Astrocyte of the spinal cord (primary cell): ENCODE measurements around the gene PTPA.

ENCODE experiments used
- DNase-seq: peaks from one replicate; pipeline ENCODE4 v3.0.0; 2011; ENCODE audit warnings: low read depth, low spot score
- H3K4me3 ChIP-seq: 2 replicates; pipeline ENCODE4 v1.5.1; 2011; ENCODE audit warnings: low read depth, mild to moderate bottlenecking, low read length, moderate library complexity
- CTCF ChIP-seq: IDR thresholded peaks from 2 replicates; pipeline ENCODE4 v1.5.1; 2012; ENCODE audit warnings: low read depth, mild to moderate bottlenecking, low read length, inconsistent platforms
- in situ Hi-C: cut with HindIII; loops from 2 replicates; pipeline ENCODE4 v1.10.0; 2017; ENCODE audit warnings: low sequenced_read_pairs

PTPA gene

GRCh38 chr9:129076640-129077037, 34.6 kb upstream of the PTPA start:
- DNase-seq: no peak
- TF ChIP-seq CTCF: no peak
- in situ Hi-C loops: no loop called here
- no peak overlapping the region for H3K4me3 ChIP-seq

- no peak overlapping the region for H3K4me3 ChIP-seq
- in situ Hi-C loops: no loop called here
- no peak for DNase-seq
- no peak for TF ChIP-seq CTCF
Measured at GRCh38 chr9:129077236-129077635, 34.0 kb upstream of the PTPA start.

- no peak overlapping the region for H3K4me3 ChIP-seq
- in situ Hi-C loops: no loop called here
- no peak for DNase-seq
- no peak for TF ChIP-seq CTCF
Measured at GRCh38 chr9:129078691-129079503, 32.3 kb upstream of the PTPA start.

GRCh38 chr9:129079829-129080228, 31.4 kb upstream of the PTPA start:
- no peak overlapping the region for H3K4me3 ChIP-seq
- TF ChIP-seq CTCF: no peak
- in situ Hi-C loops: no loop called here
- no peak for DNase-seq

- in situ Hi-C loops: no loop called here
- no peak for DNase-seq
Measured at GRCh38 chr9:129080298-129080600, 31.0 kb upstream of the PTPA start.

GRCh38 chr9:129080601-129081387, 30.4 kb upstream of the PTPA start, which contains the start of gene DOLPP1:
DOLPP1 (plus strand) TSS chr9:129081111; CDS start chr9:129081132, 21 bp downstream.
- in situ Hi-C loops: no loop called here
- H3K4me3 ChIP-seq: peak within 1 kb of the TSS; percentile 83
- TF ChIP-seq CTCF: no peak
- DNase-seq: peak; percentile 100

More at GRCh38 chr9:129080298-129080600, 31.0 kb upstream of the PTPA start:
- TF ChIP-seq CTCF: no peak
- peak overlapping the region; percentile 83 for H3K4me3 ChIP-seq
